Measurements from ENCODE around the gene UBE2Q1. TPM values are rescaled to one million over a fixed set of nuclear protein-coding genes. Genes with fewer than 3 reads are reported as not detected.

The UBE2Q1 gene
- total RNA-seq, 2 donors from 2014 or later: 80.3 to 82.4 TPM

- H3K9me3 ChIP-seq (ENCODE audit: control insufficient read depth, low read length, poor library complexity, severe bottlenecking): no peaks in the 10 kb centered on the region
- ATAC-seq: no peak
- Mint-ChIP-seq H3K27ac (no peak overlapping the region), H3K4me3 (no peak overlapping the region), H3K4me1 (peaks cover 29% of the 10 kb centered on the region), H3K36me3 (ENCODE audit: low read depth) (peaks cover 15% of the 10 kb centered on the region), H3K27me3 (no peaks in the 10 kb centered on the region)
- DNase-seq: no peak
These were observed 5.1 kb downstream of the UBE2Q1 start for GRCh38 chr1:154553056-154554030.

GRCh38 chr1:154552036-154552435, 6.4 kb downstream of the UBE2Q1 start:
- H3K27ac Mint-ChIP-seq: no peak overlapping the region
- no peaks in the 10 kb centered on the region for H3K27me3 Mint-ChIP-seq
- peaks cover 10% of the 10 kb centered on the region for H3K36me3 Mint-ChIP-seq (ENCODE audit: low read depth)
- H3K4me3 Mint-ChIP-seq: no peak overlapping the region
- ATAC-seq (no peak), DNase-seq (no peak)
- H3K9me3 ChIP-seq (ENCODE audit: control insufficient read depth, low read length, poor library complexity, severe bottlenecking): no peaks in the 10 kb centered on the region
- peaks cover 20% of the 10 kb centered on the region for H3K4me1 Mint-ChIP-seq

GRCh38 chr1:154551474-154551873, 7.0 kb downstream of the UBE2Q1 start:
- Mint-ChIP-seq H3K27ac (no peak overlapping the region), H3K36me3 (ENCODE audit: low read depth) (peaks cover 10% of the 10 kb centered on the region), H3K4me3 (no peak overlapping the region), H3K4me1 (peaks cover 21% of the 10 kb centered on the region), H3K27me3 (no peaks in the 10 kb centered on the region)
- no peaks in the 10 kb centered on the region for H3K9me3 ChIP-seq (ENCODE audit: control insufficient read depth, low read length, poor library complexity, severe bottlenecking)
- ATAC-seq (no peak), DNase-seq (no peak)

- DNase-seq (no peak), ATAC-seq (no peak)
- H3K4me3 Mint-ChIP-seq: no peak overlapping the region
- H3K4me1 Mint-ChIP-seq: peaks cover 17% of the 10 kb centered on the region
- no peaks in the 10 kb centered on the region for H3K27me3 Mint-ChIP-seq
- H3K27ac Mint-ChIP-seq: no peak overlapping the region
- no peaks in the 10 kb centered on the region for H3K9me3 ChIP-seq (ENCODE audit: control insufficient read depth, low read length, poor library complexity, severe bottlenecking)
- peaks cover 10% of the 10 kb centered on the region for H3K36me3 Mint-ChIP-seq (ENCODE audit: low read depth)
These were observed 7.8 kb downstream of the UBE2Q1 start for GRCh38 chr1:154550657-154551056.

- DNase-seq (no peak), ATAC-seq (no peak)
- H3K4me1 Mint-ChIP-seq: peaks cover 17% of the 10 kb centered on the region
- H3K27ac Mint-ChIP-seq: no peak overlapping the region
- H3K27me3 Mint-ChIP-seq: no peaks in the 10 kb centered on the region
- H3K36me3 Mint-ChIP-seq (ENCODE audit: low read depth): peaks cover 10% of the 10 kb centered on the region
- no peak overlapping the region for H3K4me3 Mint-ChIP-seq
- H3K9me3 ChIP-seq (ENCODE audit: control insufficient read depth, low read length, poor library complexity, severe bottlenecking): no peaks in the 10 kb centered on the region
These were observed 8.4 kb downstream of the UBE2Q1 start for GRCh38 chr1:154550070-154550469.

- Mint-ChIP-seq H3K4me3 (no peak overlapping the region), H3K27me3 (peaks cover 6% of the 10 kb centered on the region), H3K4me1 (peaks cover 17% of the 10 kb centered on the region), H3K36me3 (ENCODE audit: low read depth) (peaks cover 10% of the 10 kb centered on the region), H3K27ac (peak overlapping the region; percentile 56)
- ATAC-seq: no peak
- DNase-seq: no peak
- no peaks in the 10 kb centered on the region for H3K9me3 ChIP-seq (ENCODE audit: control insufficient read depth, low read length, poor library complexity, severe bottlenecking)
These were observed 9.2 kb downstream of the UBE2Q1 start for GRCh38 chr1:154549202-154549770.

GRCh38 chr1:154548028-154548427, 10.4 kb downstream of the UBE2Q1 start:
- H3K36me3 Mint-ChIP-seq (ENCODE audit: low read depth): peaks cover 6% of the 10 kb centered on the region
- DNase-seq (no peak), ATAC-seq (no peak)
- H3K4me3 Mint-ChIP-seq: no peak overlapping the region
- peaks cover 11% of the 10 kb centered on the region for H3K4me1 Mint-ChIP-seq
- H3K27ac Mint-ChIP-seq: no peak overlapping the region
- H3K27me3 Mint-ChIP-seq: peaks cover 6% of the 10 kb centered on the region
- no peaks in the 10 kb centered on the region for H3K9me3 ChIP-seq (ENCODE audit: control insufficient read depth, low read length, poor library complexity, severe bottlenecking)

GRCh38 chr1:154547105-154547732, 11.2 kb downstream of the UBE2Q1 start:
- no peak for DNase-seq
- peaks cover 11% of the 10 kb centered on the region for H3K4me1 Mint-ChIP-seq
- peaks cover 9% of the 10 kb centered on the region for H3K27me3 Mint-ChIP-seq
- H3K9me3 ChIP-seq (ENCODE audit: control insufficient read depth, low read length, poor library complexity, severe bottlenecking): no peaks in the 10 kb centered on the region
- ATAC-seq: no peak
- no peak overlapping the region for H3K27ac Mint-ChIP-seq
- H3K36me3 Mint-ChIP-seq (ENCODE audit: low read depth): peaks cover 6% of the 10 kb centered on the region
- no peak overlapping the region for H3K4me3 Mint-ChIP-seq

GRCh38 chr1:154546264-154547063, 12.0 kb downstream of the UBE2Q1 start:
- no peak overlapping the region for H3K27ac Mint-ChIP-seq

GRCh38 chr1:154541231-154541630, 17.2 kb downstream of the UBE2Q1 start:
- H3K9me3 ChIP-seq (ENCODE audit: control insufficient read depth, low read length, poor library complexity, severe bottlenecking): no peaks in the 10 kb centered on the region
- H3K4me1 Mint-ChIP-seq: peaks cover 10% of the 10 kb centered on the region
- H3K27me3 Mint-ChIP-seq: peaks cover 49% of the 10 kb centered on the region
- H3K36me3 Mint-ChIP-seq (ENCODE audit: low read depth): peaks cover 5% of the 10 kb centered on the region
- no peak overlapping the region for H3K4me3 Mint-ChIP-seq
- ATAC-seq (no peak), DNase-seq (no peak)
- no peak overlapping the region for H3K27ac Mint-ChIP-seq

More at GRCh38 chr1:154546264-154547063, 12.0 kb downstream of the UBE2Q1 start:
- no peak overlapping the region for H3K4me3 Mint-ChIP-seq
- H3K9me3 ChIP-seq (ENCODE audit: control insufficient read depth, low read length, poor library complexity, severe bottlenecking): no peaks in the 10 kb centered on the region
- peaks cover 11% of the 10 kb centered on the region for H3K4me1 Mint-ChIP-seq
- H3K27me3 Mint-ChIP-seq: peaks cover 15% of the 10 kb centered on the region
- ATAC-seq (peak; percentile 85), DNase-seq (peak in 2 of 3 donors; percentile 30 to 34)
- peaks cover 6% of the 10 kb centered on the region for H3K36me3 Mint-ChIP-seq (ENCODE audit: low read depth)

- H3K36me3 Mint-ChIP-seq (ENCODE audit: low read depth): peaks cover 7% of the 10 kb centered on the region
- no peak for DNase-seq
- no peaks in the 10 kb centered on the region for H3K9me3 ChIP-seq (ENCODE audit: control insufficient read depth, low read length, poor library complexity, severe bottlenecking)
- H3K27ac Mint-ChIP-seq: no peak overlapping the region
- peaks cover 10% of the 10 kb centered on the region for H3K4me1 Mint-ChIP-seq
- no peak overlapping the region for H3K4me3 Mint-ChIP-seq
- H3K27me3 Mint-ChIP-seq: peaks cover 59% of the 10 kb centered on the region
- no peak for ATAC-seq
These were observed 18.7 kb downstream of the UBE2Q1 start for GRCh38 chr1:154539486-154540483.

- no peak for ATAC-seq
- Mint-ChIP-seq H3K4me1 (peaks cover 13% of the 10 kb centered on the region), H3K27ac (no peak overlapping the region), H3K36me3 (ENCODE audit: low read depth) (peaks cover 7% of the 10 kb centered on the region), H3K27me3 (peaks cover 54% of the 10 kb centered on the region), H3K4me3 (no peak overlapping the region)
- DNase-seq: no peak
- H3K9me3 ChIP-seq (ENCODE audit: control insufficient read depth, low read length, poor library complexity, severe bottlenecking): no peaks in the 10 kb centered on the region
These were observed 21.9 kb downstream of the UBE2Q1 start for GRCh38 chr1:154536570-154536969.

All from T-helper 17 cell (primary cell).